HepG2 (cell line): Measurements from ENCODE around the gene MEMO1. TPM values are rescaled to one million over a fixed set of nuclear protein-coding genes. Genes with fewer than 3 reads are reported as not detected.

Experiments
- AKAP8 ChIP-seq: sonication (generic); formaldehyde crosslinking; IDR thresholded peaks from 2 replicates; pipeline ENCODE4 v1.5.1; 2020; ENCODE audit warnings: mild to moderate bottlenecking, missing genetic modification reagents
- CEBPG ChIP-seq: IDR thresholded peaks from 2 replicates; pipeline ENCODE4 v1.6.1; 2016
- EZH2 ChIP-seq: conservative IDR thresholded peaks from 2 replicates; pipeline ENCODE4 v1.6.1; 2012; ENCODE audit warnings: mild to moderate bottlenecking, low read depth, low read length, moderate library complexity
- GATAD2A ChIP-seq: IDR thresholded peaks from 2 replicates; pipeline ENCODE4 v1.6.1; 2016
- HDAC2 ChIP-seq: sonication (generic); formaldehyde crosslinking; IDR thresholded peaks from 2 replicates; pipeline ENCODE4 v1.4.0; 2020; ENCODE audit warnings: missing genetic modification reagents
- MTF2 ChIP-seq: sonication (generic); formaldehyde crosslinking; IDR thresholded peaks from 2 replicates; pipeline ENCODE4 v1.5.0; 2020; ENCODE audit warnings: missing genetic modification reagents, borderline replicate concordance
- NCOA2 ChIP-seq: sonication (generic); formaldehyde crosslinking; IDR thresholded peaks from 2 replicates; pipeline ENCODE4 v1.8.0; 2022; ENCODE audit warnings: inconsistent platforms
- RBM39 ChIP-seq: fragments of 200-400 bp; formaldehyde crosslinking; IDR thresholded peaks from one replicate; pipeline ENCODE4 v1.6.1; 2018; ENCODE audit warnings: antibody characterized with exemption, mild to moderate bottlenecking, low read depth, low read length; ENCODE audit not compliant: poor library complexity, severe bottlenecking
- THAP11 ChIP-seq: IDR thresholded peaks from 2 replicates; pipeline ENCODE4 v1.6.1; 2016; ENCODE audit warnings: missing biosample characterization, missing genetic modification reagents
- U2AF2 ChIP-seq: fragments of 200-400 bp; formaldehyde crosslinking; IDR thresholded peaks from 2 replicates; pipeline ENCODE4 v1.6.1; 2017; ENCODE audit warnings: low read depth, mild to moderate bottlenecking, low read length
- YY1 ChIP-seq: IDR thresholded peaks from 2 replicates; pipeline ENCODE4 v1.6.1; 2011; ENCODE audit warnings: low read length, low read depth, moderate library complexity, mild to moderate bottlenecking; ENCODE audit not compliant: insufficient read depth, insufficient replicate concordance
- ZFY ChIP-seq: sonication (generic); formaldehyde crosslinking; IDR thresholded peaks from 2 replicates; pipeline ENCODE4 v1.4.0; 2020; ENCODE audit warnings: missing genetic modification reagents
- ZKSCAN8 ChIP-seq: IDR thresholded peaks from 2 replicates; pipeline ENCODE4 v1.6.1; 2016; ENCODE audit warnings: borderline replicate concordance, missing genetic modification reagents, missing compliant biosample characterization
- ZNF253 ChIP-seq: sonication (generic); formaldehyde crosslinking; IDR thresholded peaks from 2 replicates; pipeline ENCODE4 v1.8.0; 2022; ENCODE audit warnings: mild to moderate bottlenecking, missing genetic modification reagents, borderline replicate concordance
- ZNF282 ChIP-seq: fragments of 450-650 bp; IDR thresholded peaks from 2 replicates; pipeline ENCODE4 v1.6.1; 2018; ENCODE audit not compliant: partially characterized antibody
- ZNF547 ChIP-seq: sonication (generic); formaldehyde crosslinking; IDR thresholded peaks from 2 replicates; pipeline ENCODE4 v1.5.1; 2020; ENCODE audit warnings: mild to moderate bottlenecking, missing genetic modification reagents
- ZNF569 ChIP-seq: sonication (generic); formaldehyde crosslinking; IDR thresholded peaks from 2 replicates; pipeline ENCODE4 v1.5.0; 2020; ENCODE audit warnings: mild to moderate bottlenecking, missing genetic modification reagents, moderate library complexity, borderline replicate concordance
- ZSCAN31 ChIP-seq: sonication (generic); formaldehyde crosslinking; IDR thresholded peaks from 2 replicates; pipeline ENCODE4 v1.5.0; 2020; ENCODE audit warnings: low read depth, mild to moderate bottlenecking, missing genetic modification reagents
- polyA plus RNA-seq, 8 experiments: library from polyadenylated mRNA; depleted of rRNA in 3 of 8; stranded (reverse) in 7 of 8; unstranded in 1 of 8; fragments of >200 nt; fragmentation: Illumina TruSeq in 4 of 8; extraction: Trizol in 4 of 8; gene quantifications; 2 replicates each; pipeline versions ENCODE4 v1.2.1 to v1.2.3, GENCODE V29; 2011 to 2016; ENCODE audit warnings: low read depth in 4 of 8, missing spikeins in 1 of 8, mixed read lengths in 1 of 8; ENCODE audit not compliant: insufficient read depth in 1 of 8
- total RNA-seq, 5 experiments: library from RNA; depleted of rRNA; stranded (reverse); fragments of >200 nt; fragmentation: Illumina TruSeq; extraction: Trizol; gene quantifications; 2 replicates each; pipeline ENCODE4 v1.2.3, GENCODE V29; 2016; ENCODE audit warnings: low read depth in 1 of 5
- TF ChIP-seq, protein P1 (sequence below): sonication (generic); formaldehyde crosslinking; IDR thresholded peaks from 2 replicates; pipeline ENCODE4 v1.5.0; 2020; ENCODE audit warnings: mild to moderate bottlenecking, missing genetic modification reagents
- TF ChIP-seq, protein P2 (sequence below), 2 experiments: sonication (generic) in 1 of 2; formaldehyde crosslinking in 1 of 2; IDR thresholded peaks; 2 replicates each; pipeline versions ENCODE4 v1.4.0 to v1.6.1; 2018 to 2020; ENCODE audit warnings: missing genetic modification reagents in 2 of 2, borderline replicate concordance in 1 of 2, low read depth in 1 of 2, mild to moderate bottlenecking in 1 of 2, missing biosample characterization in 1 of 2
- TF ChIP-seq, protein P3 (sequence below): sonication (generic); formaldehyde crosslinking; IDR thresholded peaks from 2 replicates; pipeline ENCODE4 v1.5.1; 2020; ENCODE audit warnings: missing genetic modification reagents, mild to moderate bottlenecking, borderline replicate concordance
- TF ChIP-seq, protein P4 (sequence below): IDR thresholded peaks from 2 replicates; pipeline ENCODE4 v1.6.1; 2012; ENCODE audit warnings: low read depth, low read length, improper control_type of control experiment

MEMO1 gene
- total and polyA plus RNA-seq, 2 of the 13 experiments (the other 11 are each of a cell fraction or from before 2014, with no cell fraction given), result 69.8 to 81.6 TPM

DNA sequence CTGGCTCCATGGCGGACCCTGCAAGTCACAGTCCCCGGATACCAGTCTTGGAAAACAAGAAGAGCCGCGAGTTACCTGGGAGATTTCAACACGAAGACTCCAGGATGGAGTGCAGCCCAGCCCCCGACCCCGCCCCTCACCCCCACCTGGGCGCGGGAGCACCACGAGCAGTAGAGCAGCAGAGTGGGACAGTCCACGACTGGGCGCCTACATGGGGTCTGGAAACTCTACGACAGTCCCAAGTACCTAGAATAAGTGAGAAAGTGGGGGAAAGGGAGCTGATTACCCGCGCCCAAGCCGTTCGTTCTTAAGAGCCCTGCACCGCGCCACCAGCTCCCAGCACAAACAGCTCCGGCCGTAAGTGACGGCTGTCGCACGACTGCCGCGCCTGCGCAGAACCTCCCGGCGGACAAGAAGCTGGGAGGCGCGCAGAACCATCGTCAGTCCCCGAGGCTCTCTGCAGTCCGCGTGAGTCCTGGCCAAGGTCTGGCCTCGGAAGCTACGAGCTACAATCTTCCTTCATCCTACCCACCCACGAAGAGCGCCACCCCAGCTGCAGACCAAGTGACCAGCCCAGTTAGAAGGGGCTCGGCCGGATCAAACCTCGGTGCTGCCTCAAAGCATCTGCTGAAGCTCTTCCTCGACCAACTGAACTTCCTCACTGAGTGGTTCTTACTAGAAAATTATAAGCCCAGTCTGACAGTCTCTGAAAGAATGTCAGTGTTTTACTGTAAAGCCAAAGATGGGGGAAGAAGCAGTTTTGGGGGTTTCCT is 28.8 kb upstream of the MEMO1 start, which contains the start of gene DPY30 (continued):
- peak; percentile 75; the same call in 1 of the 2 replicates for TF ChIP-seq ZFY (CRISPR knock-in tag)
- TF ChIP-seq EZH2, result no peak
- TF ChIP-seq ZSCAN31, result peak; percentile 78
- TF ChIP-seq NCOA2, result peak; percentile 54; the same call in 1 of the 2 replicates
- TF ChIP-seq U2AF2, result no peak
- peak; percentile 58; the same call in 1 of the 2 replicates for TF ChIP-seq ZKSCAN8 (CRISPR knock-in tag)
- TF ChIP-seq MTF2 (CRISPR knock-in tag), result no peak
- TF ChIP-seq, protein P1, sequence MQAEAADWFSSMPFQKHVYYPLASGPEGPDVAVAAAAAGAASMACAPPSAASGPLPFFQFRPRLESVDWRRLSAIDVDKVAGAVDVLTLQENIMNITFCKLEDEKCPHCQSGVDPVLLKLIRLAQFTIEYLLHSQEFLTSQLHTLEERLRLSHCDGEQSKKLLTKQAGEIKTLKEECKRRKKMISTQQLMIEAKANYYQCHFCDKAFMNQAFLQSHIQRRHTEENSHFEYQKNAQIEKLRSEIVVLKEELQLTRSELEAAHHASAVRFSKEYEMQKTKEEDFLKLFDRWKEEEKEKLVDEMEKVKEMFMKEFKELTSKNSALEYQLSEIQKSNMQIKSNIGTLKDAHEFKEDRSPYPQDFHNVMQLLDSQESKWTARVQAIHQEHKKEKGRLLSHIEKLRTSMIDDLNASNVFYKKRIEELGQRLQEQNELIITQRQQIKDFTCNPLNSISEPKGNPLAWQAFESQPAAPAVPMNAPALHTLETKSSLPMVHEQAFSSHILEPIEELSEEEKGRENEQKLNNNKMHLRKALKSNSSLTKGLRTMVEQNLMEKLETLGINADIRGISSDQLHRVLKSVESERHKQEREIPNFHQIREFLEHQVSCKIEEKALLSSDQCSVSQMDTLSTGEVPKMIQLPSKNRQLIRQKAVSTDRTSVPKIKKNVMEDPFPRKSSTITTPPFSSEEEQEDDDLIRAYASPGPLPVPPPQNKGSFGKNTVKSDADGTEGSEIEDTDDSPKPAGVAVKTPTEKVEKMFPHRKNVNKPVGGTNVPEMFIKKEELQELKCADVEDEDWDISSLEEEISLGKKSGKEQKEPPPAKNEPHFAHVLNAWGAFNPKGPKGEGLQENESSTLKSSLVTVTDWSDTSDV (CRISPR knock-in tag), result no peak
- peak; percentile 97 for TF ChIP-seq ZNF547 (CRISPR knock-in tag)
- no peak for TF ChIP-seq ZNF253 (CRISPR knock-in tag)
- TF ChIP-seq HDAC2, result peak; percentile 86
- TF ChIP-seq, protein P2, sequence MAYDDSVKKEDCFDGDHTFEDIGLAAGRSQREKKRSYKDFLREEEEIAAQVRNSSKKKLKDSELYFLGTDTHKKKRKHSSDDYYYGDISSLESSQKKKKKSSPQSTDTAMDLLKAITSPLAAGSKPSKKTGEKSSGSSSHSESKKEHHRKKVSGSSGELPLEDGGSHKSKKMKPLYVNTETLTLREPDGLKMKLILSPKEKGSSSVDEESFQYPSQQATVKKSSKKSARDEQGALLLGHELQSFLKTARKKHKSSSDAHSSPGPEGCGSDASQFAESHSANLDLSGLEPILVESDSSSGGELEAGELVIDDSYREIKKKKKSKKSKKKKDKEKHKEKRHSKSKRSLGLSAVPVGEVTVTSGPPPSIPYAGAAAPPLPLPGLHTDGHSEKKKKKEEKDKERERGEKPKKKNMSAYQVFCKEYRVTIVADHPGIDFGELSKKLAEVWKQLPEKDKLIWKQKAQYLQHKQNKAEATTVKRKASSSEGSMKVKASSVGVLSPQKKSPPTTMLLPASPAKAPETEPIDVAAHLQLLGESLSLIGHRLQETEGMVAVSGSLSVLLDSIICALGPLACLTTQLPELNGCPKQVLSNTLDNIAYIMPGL (CRISPR knock-in tag; IDR thresholded peaks at IDR 0.05; ENCODE audit: borderline replicate concordance in 1 of 2, low read depth in 1 of 2), result peak; percentile 72 to 87; a peak in 3 of 4 replicates
- TF ChIP-seq CEBPG (CRISPR knock-in tag), result no peak
- 0 out of 2 replicates have a peak, but pooled peaks have one; percentile 24 for TF ChIP-seq AKAP8 (CRISPR knock-in tag)
- TF ChIP-seq, protein P3, sequence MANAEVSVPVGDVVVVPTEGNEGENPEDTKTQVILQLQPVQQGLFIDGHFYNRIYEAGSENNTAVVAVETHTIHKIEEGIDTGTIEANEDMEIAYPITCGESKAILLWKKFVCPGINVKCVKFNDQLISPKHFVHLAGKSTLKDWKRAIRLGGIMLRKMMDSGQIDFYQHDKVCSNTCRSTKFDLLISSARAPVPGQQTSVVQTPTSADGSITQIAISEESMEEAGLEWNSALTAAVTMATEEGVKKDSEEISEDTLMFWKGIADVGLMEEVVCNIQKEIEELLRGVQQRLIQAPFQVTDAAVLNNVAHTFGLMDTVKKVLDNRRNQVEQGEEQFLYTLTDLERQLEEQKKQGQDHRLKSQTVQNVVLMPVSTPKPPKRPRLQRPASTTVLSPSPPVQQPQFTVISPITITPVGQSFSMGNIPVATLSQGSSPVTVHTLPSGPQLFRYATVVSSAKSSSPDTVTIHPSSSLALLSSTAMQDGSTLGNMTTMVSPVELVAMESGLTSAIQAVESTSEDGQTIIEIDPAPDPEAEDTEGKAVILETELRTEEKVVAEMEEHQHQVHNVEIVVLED (CRISPR knock-in tag), result peak; percentile 77; the same call in 1 of the 2 replicates
- peak; percentile 52 for TF ChIP-seq RBM39
- 0 out of 2 replicates have a peak, but pooled peaks have one; percentile 59 for TF ChIP-seq GATAD2A
- no peak for TF ChIP-seq YY1
- TF ChIP-seq ZNF569 (CRISPR knock-in tag), result no peak
- TF ChIP-seq, protein P4, sequence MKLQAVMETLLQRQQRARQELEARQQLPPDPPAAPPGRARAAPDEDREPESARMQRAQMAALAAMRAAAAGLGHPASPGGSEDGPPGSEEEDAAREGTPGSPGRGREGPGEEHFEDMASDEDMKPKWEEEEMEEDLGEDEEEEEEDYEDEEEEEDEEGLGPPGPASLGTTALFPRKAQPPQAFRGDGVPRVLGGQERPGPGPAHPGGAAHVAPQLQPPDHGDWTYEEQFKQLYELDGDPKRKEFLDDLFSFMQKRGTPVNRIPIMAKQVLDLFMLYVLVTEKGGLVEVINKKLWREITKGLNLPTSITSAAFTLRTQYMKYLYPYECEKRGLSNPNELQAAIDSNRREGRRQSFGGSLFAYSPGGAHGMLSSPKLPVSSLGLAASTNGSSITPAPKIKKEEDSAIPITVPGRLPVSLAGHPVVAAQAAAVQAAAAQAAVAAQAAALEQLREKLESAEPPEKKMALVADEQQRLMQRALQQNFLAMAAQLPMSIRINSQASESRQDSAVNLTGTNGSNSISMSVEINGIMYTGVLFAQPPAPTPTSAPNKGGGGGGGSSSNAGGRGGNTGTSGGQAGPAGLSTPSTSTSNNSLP, result no peak
- no peak for TF ChIP-seq ZNF282
- TF ChIP-seq THAP11 (CRISPR knock-in tag), result peak; percentile 92
